CD4-positive, alpha-beta T cell treated with Interleukin-17A for 1 hour (primary cell): ENCODE measurements around the gene FBN1.

Experiments
- DNase-seq: peaks from one replicate; pipeline ENCODE4 v3.0.0-alpha.2; 2020

Gene FBN1

DNA sequence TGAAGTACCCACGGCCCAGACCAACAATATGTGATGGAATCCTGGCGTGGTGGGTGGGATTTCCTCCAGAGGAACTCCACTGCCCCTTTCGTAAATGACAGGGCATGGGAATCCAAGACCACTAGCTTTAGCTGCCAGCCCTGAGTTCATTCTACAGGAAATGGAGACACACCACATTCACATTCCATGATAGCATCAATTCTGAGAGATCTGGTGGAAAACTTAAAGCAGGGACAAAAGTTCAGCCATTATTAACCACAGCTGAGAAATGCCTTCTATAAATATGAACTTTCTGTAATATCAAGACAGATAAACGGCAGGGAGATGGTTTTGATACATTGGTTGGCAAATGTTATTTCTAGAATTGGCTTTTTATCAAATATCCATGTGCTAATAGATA, 98.2 kb downstream of the FBN1 start:
- DNase-seq: no peak

DNA sequence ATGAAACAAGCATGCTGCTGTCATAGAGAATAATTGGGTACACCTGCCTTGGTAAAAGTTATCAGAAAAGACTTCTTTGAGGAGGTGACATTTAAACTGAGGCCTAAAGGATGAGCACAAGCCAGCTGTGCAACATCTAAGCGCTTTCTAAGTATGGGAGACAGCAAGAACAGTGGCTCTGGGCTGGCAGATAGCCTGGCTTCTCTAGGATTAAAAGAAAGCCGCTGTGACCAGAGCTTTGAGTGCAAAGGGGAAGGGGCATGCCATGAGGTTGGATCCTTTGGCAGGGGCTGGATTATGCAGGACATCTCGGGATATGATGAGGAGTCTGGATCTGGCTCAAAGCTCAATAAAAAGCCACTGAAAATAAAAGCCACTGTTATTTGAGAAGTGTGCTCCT, 99.2 kb downstream of the FBN1 start:
- no peak for DNase-seq

DNA sequence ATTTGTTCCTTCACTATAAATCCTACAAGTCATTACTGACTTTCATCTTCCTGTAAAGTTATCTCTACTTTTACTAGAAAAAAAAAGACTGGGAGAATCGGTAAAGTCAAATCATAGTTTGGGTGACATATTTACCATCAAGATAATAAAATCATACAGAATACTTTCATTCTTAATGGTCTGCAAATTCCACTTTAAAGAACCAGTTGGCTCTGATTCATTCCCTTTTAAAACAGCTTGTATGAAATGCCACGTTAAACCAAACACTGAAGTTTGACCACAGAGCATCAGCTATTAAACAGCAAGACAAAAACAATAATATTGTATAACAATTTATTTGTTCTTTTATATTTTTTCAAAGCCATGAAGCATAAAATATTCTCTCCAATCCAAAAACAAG, 100.7 kb downstream of the FBN1 start:
- DNase-seq: no peak

DNA sequence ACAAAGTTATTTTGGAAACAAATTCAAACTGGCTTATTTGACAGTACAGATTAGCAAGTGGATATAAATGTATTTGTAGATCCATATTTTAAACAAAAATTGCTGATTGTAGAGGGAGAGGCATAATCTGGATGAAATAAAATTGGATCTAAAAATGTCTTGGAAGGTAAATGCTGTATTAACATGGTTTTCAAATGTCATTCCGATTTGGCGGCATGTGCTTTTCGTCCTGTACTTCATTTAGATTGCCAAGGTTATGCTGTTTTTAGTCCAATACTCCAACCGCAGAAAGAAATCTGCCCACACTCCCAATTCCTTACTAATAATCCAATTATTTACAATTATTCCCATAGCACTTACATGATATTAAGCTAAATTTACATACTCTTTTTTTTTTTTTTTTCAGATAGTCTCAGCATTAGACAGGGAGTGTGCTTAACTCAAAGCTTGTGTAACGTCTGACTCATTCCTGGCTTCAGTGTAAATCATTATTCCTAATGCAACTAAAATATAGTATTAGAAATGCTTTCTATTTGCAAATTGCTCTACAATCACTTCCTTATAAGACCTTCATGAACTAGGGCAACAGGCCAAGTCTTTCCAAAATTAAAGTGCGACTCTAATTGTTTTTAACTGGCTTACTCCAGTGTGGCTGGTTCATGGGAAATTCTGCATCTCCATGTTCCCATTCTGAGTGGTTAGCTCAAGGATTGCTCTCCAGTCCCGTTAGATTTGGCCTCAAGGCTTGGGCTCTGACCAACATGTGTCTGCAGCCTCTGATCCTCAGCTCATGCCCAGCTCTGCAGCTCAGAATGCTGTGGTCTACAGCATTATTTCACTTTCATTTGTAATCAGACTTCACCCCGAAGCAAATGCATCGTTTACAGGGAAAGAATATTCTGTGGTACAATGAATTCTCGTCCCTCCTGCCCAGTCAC, 103.9 kb downstream of the FBN1 start:
- DNase-seq: no peak

DNA sequence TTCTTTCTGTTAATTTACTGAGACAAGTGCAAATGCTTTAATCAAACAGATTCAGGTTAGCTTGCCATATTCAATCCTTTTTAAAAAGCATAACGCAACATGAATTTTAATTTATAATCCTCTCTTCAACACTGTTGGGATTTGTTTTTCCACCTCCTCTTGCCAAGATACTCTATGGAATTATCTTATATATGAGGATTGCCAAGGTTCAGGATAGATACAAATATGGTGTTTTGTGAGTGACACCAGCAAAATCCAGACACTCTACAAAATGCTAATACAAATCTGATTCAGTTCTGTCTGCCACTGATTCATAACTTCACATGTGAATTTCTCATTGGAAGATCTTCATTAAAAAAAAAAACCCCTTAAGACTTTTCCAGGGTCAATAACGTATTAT, 104.8 kb downstream of the FBN1 start:
- DNase-seq: no peak

DNA sequence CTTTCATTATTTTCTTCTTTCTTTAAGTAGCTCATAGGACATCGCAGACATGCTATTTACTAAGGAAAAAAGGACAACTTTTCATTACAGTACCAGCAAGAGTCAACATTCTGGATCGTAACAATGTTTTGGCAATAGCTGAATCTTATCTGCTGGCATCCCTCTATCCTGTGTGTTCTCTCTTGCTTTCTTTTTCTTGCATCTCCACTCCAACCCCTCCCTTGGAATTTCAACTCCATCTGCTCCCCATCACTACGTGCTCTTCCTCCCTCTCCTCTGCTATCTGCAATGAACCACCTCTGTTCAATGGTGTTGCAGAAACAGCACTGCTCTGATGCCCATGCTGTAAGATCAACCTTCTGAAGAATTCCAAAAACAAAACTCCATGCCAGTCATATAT, 106.6 kb downstream of the FBN1 start:
- no peak for DNase-seq

DNA sequence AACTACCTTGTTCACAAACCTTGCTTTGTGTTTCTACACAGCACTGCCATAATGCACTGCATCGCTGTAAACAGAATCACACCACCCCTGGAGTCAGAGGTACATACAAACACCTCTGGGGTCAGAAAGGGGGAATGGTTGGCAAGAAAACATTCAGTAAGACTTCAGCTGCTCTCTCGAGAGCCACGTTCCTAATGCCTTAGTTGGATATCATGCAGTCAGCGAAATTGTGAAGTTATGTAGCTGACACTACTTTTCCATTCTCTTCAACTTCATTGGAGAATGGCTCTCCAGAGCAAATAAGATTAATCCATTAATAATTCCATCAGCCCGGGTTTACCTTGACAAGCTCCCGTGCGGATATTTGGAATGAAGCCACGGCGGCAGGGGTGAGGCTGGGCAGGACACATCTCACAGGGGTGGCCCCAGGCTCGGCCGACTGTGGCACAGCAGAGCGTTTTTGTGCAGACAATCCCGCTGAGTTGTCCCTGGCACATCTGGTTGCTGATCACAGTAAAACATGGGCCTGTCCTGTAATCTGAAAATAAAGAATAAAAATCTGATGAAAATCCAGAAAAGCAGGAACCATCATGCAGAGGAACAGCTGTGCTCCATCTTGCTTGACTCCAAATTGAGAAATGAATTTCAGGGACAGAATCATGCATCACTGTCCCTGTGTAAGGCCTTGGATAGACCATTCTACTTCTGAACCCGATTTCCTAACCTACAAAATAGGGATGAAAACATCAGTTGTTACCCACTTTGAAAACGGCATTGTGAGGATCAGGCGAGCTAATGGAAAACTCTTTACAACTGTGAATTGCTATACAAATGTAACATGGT, 108.0 kb downstream of the FBN1 start:
- DNase-seq: no peak

DNA sequence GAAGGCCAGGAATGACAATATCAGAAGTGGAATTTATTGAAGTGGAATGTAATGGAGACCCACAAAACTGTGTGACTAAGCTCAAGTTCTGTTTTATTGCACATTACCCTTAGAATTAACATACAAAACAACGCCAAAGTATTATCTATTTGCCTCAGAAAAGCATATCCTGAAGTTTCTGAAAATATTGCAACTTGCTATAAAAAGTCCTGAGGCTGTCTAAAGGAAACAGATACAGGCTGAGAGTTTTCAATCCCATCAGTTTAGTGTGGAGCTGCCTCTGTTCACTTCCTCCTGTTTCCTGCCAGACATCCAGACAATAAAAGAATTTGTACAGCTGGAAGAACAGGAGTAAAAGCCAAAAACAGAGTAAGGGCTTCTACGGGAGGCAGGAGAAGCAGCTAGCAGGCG, 108.8 kb downstream of the FBN1 start:
- DNase-seq: no peak

DNA sequence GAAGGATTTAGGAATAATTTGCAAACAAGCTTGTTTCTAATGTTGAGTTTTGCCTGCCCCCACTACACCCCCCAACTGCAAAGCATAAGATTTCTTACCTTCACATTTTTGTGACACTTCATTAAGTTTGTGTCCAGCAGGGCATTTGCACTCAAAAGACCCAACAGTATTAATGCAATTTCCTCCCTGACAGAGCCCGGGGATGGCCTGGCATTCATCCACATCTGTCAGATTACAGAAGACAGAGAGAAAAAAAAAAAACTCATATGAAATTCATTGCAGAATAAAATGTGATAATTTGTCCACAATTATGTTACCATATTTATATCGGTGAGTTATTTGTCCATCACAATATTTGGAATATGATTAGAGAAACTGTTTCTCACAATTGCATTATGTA, 111.5 kb downstream of the FBN1 start:
- no peak for DNase-seq

DNA sequence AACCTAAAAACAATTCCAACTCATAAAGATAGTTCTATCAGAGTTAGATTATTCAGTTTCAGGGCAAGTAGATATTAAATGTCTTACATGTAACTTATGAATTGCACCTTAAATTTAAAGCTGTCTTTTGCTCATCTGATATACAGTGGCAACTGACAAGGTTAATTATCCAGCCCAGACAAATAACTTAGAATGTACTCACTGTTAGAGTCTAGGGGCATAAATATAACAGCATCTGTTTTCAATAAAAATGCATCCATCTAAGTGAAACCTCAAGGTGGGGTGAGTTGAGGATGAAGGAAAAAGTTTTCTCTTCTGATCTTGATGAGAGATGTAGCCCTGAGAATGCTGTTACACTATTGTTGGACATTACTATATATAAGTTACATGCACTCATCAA, 112.6 kb downstream of the FBN1 start:
- DNase-seq: no peak

DNA sequence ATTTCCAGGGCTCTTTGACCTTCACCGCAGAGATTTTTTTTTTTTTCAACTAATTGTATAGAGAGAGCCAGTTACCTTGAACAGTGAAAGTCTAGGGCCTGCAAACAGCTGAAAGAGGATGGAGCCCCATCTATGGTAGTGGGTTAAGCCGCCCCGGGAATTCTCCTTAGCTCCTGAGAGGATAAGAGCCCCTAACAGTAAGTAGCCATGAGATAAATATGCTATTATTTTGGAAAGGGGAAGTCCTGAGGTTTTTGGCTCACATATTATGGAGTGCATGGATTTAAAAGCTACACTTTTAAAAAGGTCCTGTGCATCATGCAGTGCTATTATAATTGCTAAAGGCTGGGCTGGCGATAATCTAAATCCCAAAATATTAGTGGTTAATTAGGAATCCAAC, 115.0 kb downstream of the FBN1 start:
- DNase-seq: no peak

DNA sequence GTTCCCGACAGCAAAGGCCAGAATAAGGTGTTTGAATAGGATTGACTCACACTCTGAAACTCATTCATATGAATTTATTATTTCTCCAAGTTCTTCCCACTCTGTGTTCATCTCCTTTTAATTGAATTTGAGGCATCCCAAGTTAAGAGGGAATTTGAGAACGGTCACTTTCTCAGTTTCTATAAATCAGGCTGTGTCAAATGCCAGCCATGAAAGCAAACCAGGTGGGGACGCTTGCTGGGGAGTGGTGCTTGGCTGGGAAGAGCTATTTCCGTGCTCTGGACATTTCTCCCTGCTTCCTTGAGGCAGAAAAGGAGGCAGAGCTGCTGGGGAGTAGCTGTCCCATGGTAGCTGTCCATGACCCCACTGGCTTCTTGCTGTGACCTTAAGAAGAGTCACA, 116.6 kb downstream of the FBN1 start:
- no peak for DNase-seq

DNA sequence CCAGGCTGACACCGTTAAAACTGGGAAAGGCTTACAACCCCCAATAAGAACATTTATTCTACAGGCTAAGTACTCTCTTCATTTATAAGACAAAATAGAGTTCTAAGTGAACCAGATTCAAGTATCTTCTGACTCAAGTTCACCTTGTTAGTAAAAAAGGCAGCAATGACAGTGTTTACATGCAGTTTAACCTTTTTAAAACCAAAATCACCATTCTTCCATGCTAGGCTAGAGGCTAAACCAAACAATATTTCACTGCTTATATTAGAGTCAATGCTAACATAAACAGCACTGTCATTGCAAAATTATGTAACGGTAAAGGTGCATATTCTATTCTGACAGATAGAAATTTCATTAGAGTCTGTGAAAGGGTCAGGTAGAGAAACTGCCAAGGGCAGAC, 118.0 kb downstream of the FBN1 start:
- no peak for DNase-seq

DNA sequence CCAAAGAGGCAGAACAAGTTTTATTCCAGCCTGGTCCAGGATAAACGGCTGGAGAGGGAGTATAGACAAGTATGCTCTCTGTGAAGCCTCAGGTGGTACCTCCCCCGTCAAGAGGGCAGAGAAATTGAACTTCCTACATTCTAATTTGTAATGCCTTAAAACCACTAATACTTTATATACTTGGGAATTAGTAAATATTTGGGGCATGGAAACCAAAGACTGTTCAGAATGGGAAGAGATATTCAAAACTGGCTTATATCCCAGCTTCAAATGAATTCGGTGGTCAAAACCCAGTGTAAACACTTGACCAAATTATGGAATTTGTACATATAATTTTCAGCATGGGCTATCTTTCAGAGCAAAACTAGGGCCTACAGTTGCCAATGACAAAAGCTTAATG, 122.6 kb downstream of the FBN1 start:
- no peak for DNase-seq

DNA sequence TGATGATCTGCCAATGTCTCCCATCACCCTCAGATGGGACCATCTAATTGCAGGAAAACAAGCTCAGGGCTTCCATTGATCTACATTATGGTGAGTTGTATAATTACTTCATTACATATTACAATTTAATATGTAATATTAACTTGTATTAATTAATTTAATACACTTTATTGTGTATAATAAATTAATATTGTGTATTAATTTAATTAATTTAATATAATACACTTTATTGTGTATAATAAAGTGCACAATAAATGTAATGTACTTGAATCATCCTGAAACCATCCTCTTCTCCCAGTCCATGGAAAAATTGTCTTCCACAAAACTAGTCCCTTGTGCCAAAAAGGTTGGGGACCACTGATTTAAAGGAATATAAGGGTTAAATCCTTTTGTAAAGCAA, 123.4 kb downstream of the FBN1 start:
- DNase-seq: no peak

DNA sequence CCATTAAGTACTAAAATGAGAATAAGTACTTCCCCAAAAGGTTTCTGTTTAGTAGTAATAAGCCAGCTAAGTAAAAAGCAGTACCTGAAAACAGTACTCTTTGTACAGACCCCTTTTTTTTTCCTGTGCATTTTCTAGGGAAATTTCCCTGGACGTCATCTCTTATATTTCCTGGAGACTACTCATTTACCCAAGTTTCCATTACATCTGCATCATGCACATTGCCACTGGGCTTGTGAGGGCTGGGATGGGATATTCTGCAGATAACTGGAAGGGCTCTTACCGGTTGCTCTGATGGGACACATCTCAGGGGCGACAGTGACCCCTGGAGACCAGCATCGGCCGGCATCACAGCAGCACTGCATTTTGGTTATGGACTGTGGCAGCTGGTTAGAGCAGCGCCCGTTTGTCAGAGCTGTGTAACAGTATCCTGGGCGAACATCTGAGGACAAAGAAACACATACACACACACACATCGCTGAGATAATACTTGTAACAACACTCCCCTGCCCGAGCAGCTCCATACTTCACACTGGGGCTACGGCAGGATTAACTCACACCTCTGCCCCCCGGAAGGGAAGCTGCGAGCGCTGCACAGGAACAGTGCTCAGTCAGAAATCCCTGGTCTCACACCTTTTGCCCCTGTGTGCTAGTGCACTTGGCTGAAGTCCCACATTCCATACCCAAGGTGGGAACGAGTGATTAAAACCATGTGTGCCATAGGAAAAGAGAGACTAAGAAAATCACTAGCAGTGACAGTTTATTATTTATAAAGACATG, 124.9 kb downstream of the FBN1 start:
- no peak for DNase-seq

DNA sequence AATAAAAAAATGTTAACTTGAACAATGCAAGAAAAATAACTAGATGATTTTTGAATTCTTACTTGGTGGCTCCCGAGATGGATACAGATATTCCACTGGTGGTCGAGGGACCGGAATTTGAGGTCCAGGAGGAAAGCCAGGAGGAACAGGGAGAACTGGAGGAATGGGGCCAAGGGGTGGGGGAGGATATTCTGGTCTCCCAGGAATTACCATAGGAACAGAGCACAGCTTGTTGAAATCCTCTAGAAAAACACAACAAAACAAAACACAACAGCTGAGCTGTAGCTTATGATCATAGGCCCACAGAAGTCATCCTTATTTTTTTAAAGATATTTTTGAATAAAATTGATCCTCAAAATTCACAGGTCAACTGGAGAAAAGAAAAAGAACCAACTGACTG, 129.4 kb downstream of the FBN1 start:
- no peak for DNase-seq

DNA sequence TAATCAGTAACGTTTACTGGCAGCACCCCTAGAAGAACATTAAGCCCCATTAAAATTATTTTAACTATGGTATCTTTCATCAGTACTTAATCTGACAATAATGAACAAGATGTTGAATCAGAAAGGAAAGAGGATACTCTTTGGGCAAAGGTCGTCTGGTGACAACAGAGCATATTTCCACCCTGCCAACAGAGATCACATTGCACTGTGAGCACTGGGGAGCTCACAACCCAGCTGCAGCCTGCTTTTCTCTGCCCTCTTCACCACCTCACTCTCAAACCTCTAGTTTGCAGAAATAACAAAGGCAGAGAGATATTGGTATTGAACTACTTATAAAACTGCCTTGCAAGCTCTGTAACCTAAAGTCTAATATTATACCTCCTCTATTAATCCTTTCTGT, 130.0 kb downstream of the FBN1 start:
- no peak for DNase-seq

DNA sequence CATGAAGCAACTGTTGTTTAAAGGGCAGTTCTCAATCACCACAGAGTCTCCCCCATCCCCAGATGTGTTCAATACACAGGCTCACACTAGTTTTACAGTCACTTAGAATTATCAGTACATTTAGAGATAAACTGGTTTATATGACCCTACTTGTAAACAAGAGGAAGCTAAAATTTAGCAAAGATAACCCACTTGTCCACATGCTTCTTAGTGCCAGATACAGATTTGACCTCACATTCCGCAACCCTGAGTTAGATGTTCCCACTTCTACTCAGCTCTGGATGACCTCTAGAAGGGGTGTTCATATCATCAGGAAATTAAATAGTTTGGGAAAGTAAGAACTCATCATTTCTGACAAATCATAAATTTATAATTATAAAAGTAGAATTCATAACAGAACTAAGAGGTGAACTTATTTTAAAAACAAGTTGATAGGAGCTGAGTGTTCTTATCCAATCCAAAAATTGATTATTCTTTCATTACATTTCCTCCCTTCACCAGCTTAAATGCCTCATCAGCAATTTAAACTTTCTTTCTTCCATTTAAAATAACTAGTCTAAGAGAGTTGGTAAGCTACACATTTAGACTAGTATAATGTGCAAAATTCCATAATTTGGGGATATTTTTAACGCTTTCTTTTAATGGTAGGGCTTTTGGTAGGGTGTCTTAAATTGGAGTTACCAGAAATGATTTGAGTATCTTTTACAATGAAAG, 131.2 kb downstream of the FBN1 start:
- DNase-seq: no peak

DNA sequence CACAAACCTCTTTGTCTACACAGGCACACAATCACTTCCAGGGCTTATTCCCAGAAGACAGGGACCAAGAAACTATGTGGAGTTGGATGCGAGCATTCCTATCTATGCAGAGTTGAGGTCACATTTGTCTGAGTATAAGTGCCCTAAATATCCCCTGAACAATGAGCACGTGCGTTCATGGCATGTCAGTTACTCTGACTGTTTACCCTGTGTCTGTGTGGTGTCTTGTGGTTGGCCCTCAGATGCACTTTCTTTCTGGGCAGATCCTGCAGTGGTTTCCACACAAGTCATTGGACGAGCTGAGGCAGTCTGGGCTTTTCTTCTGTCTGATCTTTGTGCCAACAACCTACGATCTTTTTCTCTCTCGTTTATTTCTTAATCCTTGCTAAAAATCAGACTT, 134.5 kb downstream of the FBN1 start:
- no peak for DNase-seq

DNA sequence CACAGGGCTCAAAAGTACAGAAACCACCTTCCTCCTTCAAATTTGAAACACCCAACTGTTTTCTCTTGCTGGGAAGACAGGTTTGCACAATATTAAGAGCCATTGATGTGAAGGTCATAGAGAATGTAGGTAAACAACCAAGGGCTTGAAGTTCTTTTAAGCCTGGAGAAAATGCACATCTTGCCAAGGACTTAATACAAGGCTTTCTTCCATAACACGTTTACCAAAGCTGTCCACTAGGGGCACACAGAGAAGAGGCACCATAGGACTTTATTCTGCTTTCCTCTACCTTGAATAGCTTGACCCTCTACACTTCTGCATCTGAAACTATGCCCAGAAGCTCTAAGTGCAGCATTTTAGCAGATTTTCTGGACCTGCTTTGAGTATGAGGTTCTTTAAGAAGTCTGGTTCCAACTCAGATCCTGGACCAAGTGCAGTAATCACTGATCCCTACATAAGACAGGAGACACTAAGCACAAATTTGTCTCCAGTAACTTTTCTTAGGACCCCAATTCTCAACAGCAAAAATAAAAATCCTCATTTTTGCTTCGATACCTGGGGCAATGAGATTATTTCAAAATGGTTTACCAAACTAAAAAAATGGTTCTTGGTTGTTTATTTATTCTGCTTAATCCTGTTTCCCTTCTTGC, 138.0 kb downstream of the FBN1 start:
- DNase-seq: peak; percentile 11

DNA sequence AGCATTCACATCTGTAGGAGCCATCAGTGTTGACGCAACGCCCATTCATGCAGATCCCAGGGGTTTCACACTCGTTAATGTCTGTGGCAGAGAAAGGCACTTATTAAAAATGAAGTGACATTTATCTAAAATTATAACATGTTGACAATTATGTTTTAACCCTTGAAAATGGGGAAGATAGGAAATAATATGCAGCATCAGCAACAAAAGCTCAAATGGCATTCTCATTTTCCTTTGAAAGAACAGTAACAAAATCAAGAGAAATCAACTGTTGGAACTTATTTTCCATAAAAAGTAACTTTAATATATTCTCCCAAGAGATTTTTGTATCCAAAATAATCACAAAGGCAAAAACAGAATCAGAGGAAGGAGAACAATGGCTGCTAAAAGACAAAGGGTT, 140.4 kb downstream of the FBN1 start:
- DNase-seq: no peak
